Upper lobe of left lung (tissue), 4 donors: ENCODE data around the gene SLC4A3.

ENCODE experiments used
- EP300 ChIP-seq, 4 donors: sonication (generic); formaldehyde crosslinking; IDR thresholded peaks; one replicate each; pipeline ENCODE4 v1.5.1; 2017; ENCODE audit warnings: antibody characterized with exemption in 4 of 4, control low read depth in 2 of 4
- POLR2A ChIP-seq, 4 donors: fragments of 450-650 bp; IDR thresholded peaks; one replicate each; pipeline ENCODE4 v1.5.1; 2016 to 2017; ENCODE audit warnings: antibody characterized with exemption in 4 of 4, mild to moderate bottlenecking in 2 of 4
- TF ChIP-seq, protein P1 (sequence below), 6 experiments: fragments of 450-650 bp in 4 of 6; fragments of 200-600 bp in 2 of 6; sonication (generic) in 2 of 6; IDR thresholded peaks; one replicate each; pipeline ENCODE4 v1.5.1; 2016 to 2019; ENCODE audit warnings: antibody characterized with exemption in 6 of 6

DNA sequence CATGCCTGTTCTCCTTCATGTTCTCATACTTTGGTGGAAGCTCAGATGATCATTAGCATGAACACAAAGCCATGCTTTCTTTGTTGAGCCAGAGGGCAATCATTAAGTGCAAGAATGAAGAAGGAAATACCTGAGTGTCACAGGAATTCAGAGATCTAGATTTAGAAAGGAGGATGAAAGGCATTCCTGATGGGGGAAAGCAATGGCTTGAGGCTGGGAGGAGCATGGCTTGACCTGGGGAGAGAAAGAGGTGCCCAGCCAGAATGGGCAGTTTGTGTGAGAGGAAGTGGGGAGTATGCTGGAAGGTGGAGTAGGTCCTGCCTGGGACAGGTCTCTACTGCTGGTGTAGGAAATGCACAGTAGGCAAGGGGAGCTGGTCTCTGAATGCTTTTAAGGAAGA lies 35.1 kb downstream of the SLC4A3 start:
- TF ChIP-seq POLR2A (IDR thresholded peaks at IDR 0.05) (no peak), EP300 (IDR thresholded peaks at IDR 0.05) (no peak)
- TF ChIP-seq, protein P1, sequence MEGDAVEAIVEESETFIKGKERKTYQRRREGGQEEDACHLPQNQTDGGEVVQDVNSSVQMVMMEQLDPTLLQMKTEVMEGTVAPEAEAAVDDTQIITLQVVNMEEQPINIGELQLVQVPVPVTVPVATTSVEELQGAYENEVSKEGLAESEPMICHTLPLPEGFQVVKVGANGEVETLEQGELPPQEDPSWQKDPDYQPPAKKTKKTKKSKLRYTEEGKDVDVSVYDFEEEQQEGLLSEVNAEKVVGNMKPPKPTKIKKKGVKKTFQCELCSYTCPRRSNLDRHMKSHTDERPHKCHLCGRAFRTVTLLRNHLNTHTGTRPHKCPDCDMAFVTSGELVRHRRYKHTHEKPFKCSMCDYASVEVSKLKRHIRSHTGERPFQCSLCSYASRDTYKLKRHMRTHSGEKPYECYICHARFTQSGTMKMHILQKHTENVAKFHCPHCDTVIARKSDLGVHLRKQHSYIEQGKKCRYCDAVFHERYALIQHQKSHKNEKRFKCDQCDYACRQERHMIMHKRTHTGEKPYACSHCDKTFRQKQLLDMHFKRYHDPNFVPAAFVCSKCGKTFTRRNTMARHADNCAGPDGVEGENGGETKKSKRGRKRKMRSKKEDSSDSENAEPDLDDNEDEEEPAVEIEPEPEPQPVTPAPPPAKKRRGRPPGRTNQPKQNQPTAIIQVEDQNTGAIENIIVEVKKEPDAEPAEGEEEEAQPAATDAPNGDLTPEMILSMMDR (IDR thresholded peaks at IDR 0.05): no peak
